ENCODE measurements around the gene NR3C1.

Gene NR3C1

GRCh38 chr5:143290125-143290524 lies 113.4 kb downstream of the NR3C1 start:
- POLR2A ChIA-PET: no interaction called here
- CTCF ChIA-PET: no interaction called here
- DNase-seq (ENCODE audit: extremely low spot score): no peak
- TF ChIP-seq FOXK2 (IDR thresholded peaks at IDR 0.05): no peak
- no peak for TF ChIP-seq FOXA1 (IDR thresholded peaks at IDR 0.05)
- TF ChIP-seq SUZ12 (IDR thresholded peaks at IDR 0.05): no peak

DNA sequence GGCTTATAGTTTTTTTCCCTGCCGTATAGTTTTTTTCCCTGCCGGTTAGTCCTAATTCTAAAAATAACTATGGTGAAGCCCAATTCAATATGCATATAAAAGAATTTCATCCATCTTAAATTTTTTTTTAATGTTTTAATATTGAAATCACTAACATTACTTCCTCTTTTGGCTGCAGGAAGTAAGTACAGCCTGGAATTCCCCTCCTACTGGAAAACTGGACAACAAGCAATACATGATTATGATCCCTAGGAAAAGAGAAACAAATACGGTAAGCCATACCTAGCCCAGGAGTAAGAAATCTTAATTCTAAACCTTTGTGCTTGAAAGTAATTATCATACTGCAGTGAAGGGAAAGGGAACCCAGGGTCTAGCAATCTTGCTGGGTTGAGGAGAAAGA lies 119.0 kb downstream of the NR3C1 start:
- ChIA-PET POLR2A (no interaction called here), CTCF (no interaction called here)
- TF ChIP-seq ELF4 (IDR thresholded peaks at IDR 0.05) (no peak), TARDBP (IDR thresholded peaks at IDR 0.05) (no peak)
- TF ChIP-seq, protein P1, sequence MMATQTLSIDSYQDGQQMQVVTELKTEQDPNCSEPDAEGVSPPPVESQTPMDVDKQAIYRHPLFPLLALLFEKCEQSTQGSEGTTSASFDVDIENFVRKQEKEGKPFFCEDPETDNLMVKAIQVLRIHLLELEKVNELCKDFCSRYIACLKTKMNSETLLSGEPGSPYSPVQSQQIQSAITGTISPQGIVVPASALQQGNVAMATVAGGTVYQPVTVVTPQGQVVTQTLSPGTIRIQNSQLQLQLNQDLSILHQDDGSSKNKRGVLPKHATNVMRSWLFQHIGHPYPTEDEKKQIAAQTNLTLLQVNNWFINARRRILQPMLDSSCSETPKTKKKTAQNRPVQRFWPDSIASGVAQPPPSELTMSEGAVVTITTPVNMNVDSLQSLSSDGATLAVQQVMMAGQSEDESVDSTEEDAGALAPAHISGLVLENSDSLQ (IDR thresholded peaks at IDR 0.05): no peak

DNA sequence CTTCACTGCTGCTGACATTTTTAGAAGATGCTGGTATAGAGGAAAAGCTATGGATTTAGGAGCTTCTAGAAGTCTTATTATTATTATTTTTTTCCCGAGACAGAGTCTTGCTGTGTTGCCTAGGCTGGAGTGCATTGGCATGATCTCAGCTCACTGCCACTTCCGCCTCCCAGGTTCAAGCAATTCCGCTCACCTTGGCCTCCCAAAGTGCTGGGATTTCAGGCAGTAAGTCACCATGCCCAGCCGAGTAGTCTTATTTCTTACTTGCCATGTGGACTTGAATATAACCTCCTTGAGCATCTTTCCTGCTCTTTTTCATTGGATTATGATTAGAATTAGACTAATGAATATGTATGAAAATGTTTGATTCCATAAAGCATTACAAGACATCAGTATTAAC lies 119.5 kb downstream of the NR3C1 start:
- POLR2A ChIA-PET: no interaction called here
- DNase-seq (ENCODE audit: extremely low spot score): no peak
- no peak for TF ChIP-seq FOXA1 (IDR thresholded peaks at IDR 0.05)
- TF ChIP-seq, protein P1 (IDR thresholded peaks at IDR 0.05): no peak
- no peak for TF ChIP-seq ZNF384 (IDR thresholded peaks at IDR 0.05)
- no peak for TF ChIP-seq NFRKB (IDR thresholded peaks at IDR 0.05)
- no peak for TF ChIP-seq LEF1 (IDR thresholded peaks at IDR 0.05; ENCODE audit: borderline replicate concordance)
- no peak for TF ChIP-seq SUZ12 (IDR thresholded peaks at IDR 0.05)
- no peak for TF ChIP-seq ELF4 (IDR thresholded peaks at IDR 0.05)
- TF ChIP-seq BHLHE40 (IDR thresholded peaks at IDR 0.05; ENCODE audit: borderline replicate concordance): no peak
- TF ChIP-seq FOXM1 (IDR thresholded peaks at IDR 0.05; ENCODE audit: borderline replicate concordance): no peak
- no peak for TF ChIP-seq ARNT (IDR thresholded peaks at IDR 0.05)
- TF ChIP-seq L3MBTL2 (conservative IDR thresholded peaks at IDR 0.05): no peak
- no peak for TF ChIP-seq CTBP1 (IDR thresholded peaks at IDR 0.05; ENCODE audit: borderline replicate concordance)
- no peak for TF ChIP-seq FOXK2 (IDR thresholded peaks at IDR 0.05)
- CTCF ChIA-PET: no interaction called here

More for the DNA sequence above, 119.0 kb downstream of the NR3C1 start:
- DNase-seq (ENCODE audit: extremely low spot score): no peak

GRCh38 chr5:143281226-143281625 lies 122.3 kb downstream of the NR3C1 start:
- ChIA-PET CTCF (no interaction called here), POLR2A (interaction anchor here (2.0 kb wide), 1 partner anchor 13 kb away, joined by 5 read pairs; no protein-coding TSS in a partner anchor)
- TF ChIP-seq HDGF (IDR thresholded peaks at IDR 0.05; ENCODE audit: borderline replicate concordance) (no peak), CTBP1 (IDR thresholded peaks at IDR 0.05; ENCODE audit: borderline replicate concordance) (no peak), SP1 (IDR thresholded peaks at IDR 0.05) (no peak), ZNF384 (IDR thresholded peaks at IDR 0.05) (no peak), TARDBP (IDR thresholded peaks at IDR 0.05) (no peak), SUZ12 (IDR thresholded peaks at IDR 0.05) (no peak), NFRKB (IDR thresholded peaks at IDR 0.05) (no peak)
- no peak for DNase-seq (ENCODE audit: extremely low spot score)

- no peak for DNase-seq (ENCODE audit: extremely low spot score)
- TF ChIP-seq, protein P1 (IDR thresholded peaks at IDR 0.05): no peak
- TF ChIP-seq FOXM1 (IDR thresholded peaks at IDR 0.05; ENCODE audit: borderline replicate concordance) (no peak), LEF1 (IDR thresholded peaks at IDR 0.05; ENCODE audit: borderline replicate concordance) (no peak), ZNF384 (IDR thresholded peaks at IDR 0.05) (no peak), SP1 (IDR thresholded peaks at IDR 0.05) (no peak), SUZ12 (IDR thresholded peaks at IDR 0.05) (no peak), CTBP1 (IDR thresholded peaks at IDR 0.05; ENCODE audit: borderline replicate concordance) (no peak), HDGF (IDR thresholded peaks at IDR 0.05; ENCODE audit: borderline replicate concordance) (no peak), FOXA1 (IDR thresholded peaks at IDR 0.05) (no peak)
- POLR2A ChIA-PET: no interaction called here
- CTCF ChIA-PET: no interaction called here
Observed at GRCh38 chr5:143279698-143280097, 123.8 kb downstream of the NR3C1 start.

DNA sequence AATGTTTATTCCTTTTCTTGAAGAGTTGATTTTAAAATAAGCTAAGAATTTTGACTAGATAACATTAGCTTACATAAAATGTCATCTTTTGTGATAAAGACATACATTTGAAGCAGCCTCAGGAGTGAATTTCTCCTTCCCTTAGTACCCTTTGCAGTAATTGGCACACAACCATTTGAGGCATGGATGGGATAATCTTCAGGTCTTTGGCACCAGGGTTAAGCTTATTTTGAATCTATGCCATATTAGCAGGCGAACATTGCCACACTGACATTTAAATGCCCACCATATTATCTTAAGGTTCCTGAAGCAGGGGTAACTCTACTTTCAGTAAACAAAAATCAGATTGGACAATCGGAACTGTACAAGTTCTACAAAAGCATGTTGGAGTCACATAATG lies 126.0 kb downstream of the NR3C1 start:
- POLR2A ChIA-PET: interaction anchor here (0.6 kb wide), 1 partner anchor 114 kb away, joined by 3 read pairs; no protein-coding TSS in a partner anchor
- CTCF ChIA-PET: no interaction called here
- TF ChIP-seq ZNF384 (IDR thresholded peaks at IDR 0.05): no peak
- no peak for TF ChIP-seq ELF4 (IDR thresholded peaks at IDR 0.05)
- TF ChIP-seq HDGF (IDR thresholded peaks at IDR 0.05; ENCODE audit: borderline replicate concordance): no peak
- TF ChIP-seq FOXK2 (IDR thresholded peaks at IDR 0.05): no peak
- no peak for TF ChIP-seq CTBP1 (IDR thresholded peaks at IDR 0.05; ENCODE audit: borderline replicate concordance)
- no peak for TF ChIP-seq LEF1 (IDR thresholded peaks at IDR 0.05; ENCODE audit: borderline replicate concordance)
- TF ChIP-seq FOXM1 (IDR thresholded peaks at IDR 0.05; ENCODE audit: borderline replicate concordance): no peak
- no peak for TF ChIP-seq BHLHE40 (IDR thresholded peaks at IDR 0.05; ENCODE audit: borderline replicate concordance)

DNA sequence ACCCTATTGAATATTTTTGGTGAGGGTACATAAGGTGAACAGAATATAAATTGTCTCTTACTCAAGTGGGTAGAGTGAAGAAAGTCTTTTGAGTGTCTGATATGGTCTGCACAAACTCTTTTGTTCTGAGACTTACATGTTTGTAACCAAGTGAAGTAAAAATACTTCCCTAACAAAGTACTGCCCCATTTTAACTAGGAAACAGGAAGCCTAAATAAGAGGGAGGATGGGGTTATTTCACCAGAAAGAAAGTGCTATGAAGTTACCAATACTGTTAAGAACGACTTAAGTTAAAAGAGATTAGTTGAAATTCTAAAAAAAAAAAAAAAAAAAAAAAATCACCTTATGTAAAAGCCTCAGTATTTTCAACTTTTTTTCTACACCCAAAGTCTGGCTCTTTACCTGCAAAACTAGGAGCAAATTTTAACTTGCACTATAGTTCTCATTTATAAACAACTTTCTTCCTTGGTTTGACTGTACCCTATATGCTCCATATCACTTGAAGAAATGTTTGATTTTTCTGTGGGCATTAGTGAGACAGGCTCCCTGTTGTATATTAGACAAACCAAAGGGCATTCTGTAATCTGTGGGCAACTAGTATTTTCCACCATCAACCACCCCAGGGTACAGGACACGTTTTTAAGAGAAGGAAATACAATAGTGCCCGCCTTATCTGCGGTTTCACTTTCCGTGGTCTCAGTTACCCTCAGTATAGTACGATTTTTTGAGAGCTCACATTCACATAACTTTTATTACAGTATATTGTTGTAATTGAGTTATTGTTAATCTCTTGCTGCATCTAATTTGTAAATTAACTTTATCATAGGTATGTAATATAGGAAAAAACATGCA lies 127.7 kb downstream of the NR3C1 start:
- no peak for TF ChIP-seq FOXM1 (IDR thresholded peaks at IDR 0.05; ENCODE audit: borderline replicate concordance)
- TF ChIP-seq SP1 (IDR thresholded peaks at IDR 0.05): no peak
- no peak for TF ChIP-seq CTBP1 (IDR thresholded peaks at IDR 0.05; ENCODE audit: borderline replicate concordance)
- TF ChIP-seq ARNT (IDR thresholded peaks at IDR 0.05): no peak
- no peak for TF ChIP-seq NFRKB (IDR thresholded peaks at IDR 0.05)
- TF ChIP-seq, protein P1 (IDR thresholded peaks at IDR 0.05): no peak
- ChIA-PET POLR2A (no interaction called here), CTCF (no interaction called here)
- DNase-seq (ENCODE audit: extremely low spot score): no peak

More for the DNA sequence above, 126.0 kb downstream of the NR3C1 start:
- no peak for DNase-seq (ENCODE audit: extremely low spot score)

Data from HEK293T (cell line).